GM18505 (cell line): ENCODE measurements around the gene SPEF1.
A peak's percentile ranks its signal among the peaks of the same experiment; 100 is the strongest.

Experiments
- ATAC-seq: cut with Tn5 transposase; IDR thresholded peaks from one replicate; pipeline ENCODE4 v1.9.1; 2021; ENCODE audit not compliant: unreplicated experiment
- POLR2A ChIP-seq: IDR thresholded peaks from 4 replicates; pipeline ENCODE4 v1.6.1; 2011; ENCODE audit warnings: borderline replicate concordance; ENCODE audit not compliant: insufficient read depth, insufficient read length; ENCODE audit errors: extremely low read depth

The SPEF1 gene

GRCh38 chr20:3759316-3759823 is 21.9 kb downstream of the SPEF1 start:
- no peak for TF ChIP-seq POLR2A
- no peak for ATAC-seq

GRCh38 chr20:3758566-3758965 is 22.7 kb downstream of the SPEF1 start:
- no peak for ATAC-seq
- no peak for TF ChIP-seq POLR2A

- ATAC-seq, result no peak
- TF ChIP-seq POLR2A, result no peak
These were observed 24.0 kb downstream of the SPEF1 start for GRCh38 chr20:3757268-3757667.

GRCh38 chr20:3755814-3756480 is 25.3 kb downstream of the SPEF1 start:
- ATAC-seq, result no peak

GRCh38 chr20:3755269-3755668 is 26.0 kb downstream of the SPEF1 start:
- no peak for ATAC-seq
- TF ChIP-seq POLR2A, result no peak

More at GRCh38 chr20:3755814-3756480, 25.3 kb downstream of the SPEF1 start:
- TF ChIP-seq POLR2A, result no peak

GRCh38 chr20:3754276-3754630 is 27.0 kb downstream of the SPEF1 start:
- TF ChIP-seq POLR2A, result no peak
- ATAC-seq, result no peak

- ATAC-seq, result no peak
- no peak for TF ChIP-seq POLR2A
These were observed 27.6 kb downstream of the SPEF1 start for GRCh38 chr20:3753501-3754275.

- TF ChIP-seq POLR2A, result no peak
- peak; percentile 47 for ATAC-seq
These were observed 28.1 kb downstream of the SPEF1 start for GRCh38 chr20:3753098-3753497.

GRCh38 chr20:3752386-3752759 is 28.9 kb downstream of the SPEF1 start:
- no peak for TF ChIP-seq POLR2A
- no peak for ATAC-seq

- no peak for ATAC-seq
These were observed 29.4 kb downstream of the SPEF1 start for GRCh38 chr20:3751675-3752385.

GRCh38 chr20:3751305-3751674 is 30.0 kb downstream of the SPEF1 start:
- ATAC-seq, result no peak
- TF ChIP-seq POLR2A, result no peak

More at GRCh38 chr20:3751675-3752385, 29.4 kb downstream of the SPEF1 start:
- no peak for TF ChIP-seq POLR2A

GRCh38 chr20:3749689-3750531 is 31.3 kb downstream of the SPEF1 start:
- TF ChIP-seq POLR2A, result no peak
- ATAC-seq, result no peak

GRCh38 chr20:3749087-3749688 is 32.1 kb downstream of the SPEF1 start:
- no peak for ATAC-seq
- TF ChIP-seq POLR2A, result no peak

- no peak for ATAC-seq
- TF ChIP-seq POLR2A, result no peak
These were observed 33.2 kb downstream of the SPEF1 start for GRCh38 chr20:3748073-3748472.
